Heart left ventricle (tissue), 16 donors: Measurements from ENCODE around the gene GAS7. TPM values are rescaled to one million over a fixed set of nuclear protein-coding genes. Genes with fewer than 3 reads are reported as not detected.
A peak's percentile ranks its signal among the peaks of the same experiment; 100 is the strongest.
"Not testable (repeated sequence)": the region's sequence is repeated elsewhere in the genome, so short reads cannot be mapped to it uniquely, and the experiment has no call there.

Experiments
- ATAC-seq, 4 donors: fragments of 200-7000 bp; cut with Tn5 transposase; one replicate each; pipeline ENCODE4 v1.9.1; 2020 to 2022; ENCODE audit warnings: moderate library complexity in 4 of 4, mild to moderate bottlenecking in 3 of 4, moderate number of reproducible peaks in 1 of 4
- DNase-seq, 5 donors: peaks; one replicate each; pipeline ENCODE4 v3.0.0-alpha.2; 2020
- H3K27ac ChIP-seq, 12 donors: fragments of 200-600 bp; sonication (generic) in 4 of 12; one replicate each; pipeline versions ENCODE4 v1.5.0 to v1.8.0; 2016 to 2022; ENCODE audit warnings: mild to moderate bottlenecking in 2 of 12
- H3K27me3 ChIP-seq, 9 donors: fragments of 200-600 bp; sonication (generic) in 2 of 9; one replicate each; pipeline versions ENCODE4 v1.5.1 to v1.8.0; 2016 to 2022; ENCODE audit warnings: mild to moderate bottlenecking in 3 of 9
- H3K36me3 ChIP-seq, 9 donors: fragments of 200-600 bp; sonication (generic) in 2 of 9; one replicate each; pipeline versions ENCODE4 v1.5.0 to v1.8.0; 2018 to 2022; ENCODE audit warnings: mild to moderate bottlenecking in 2 of 9
- H3K4me1 ChIP-seq, 12 donors: fragments of 200-600 bp; sonication (generic) in 4 of 12; one replicate each; pipeline versions ENCODE4 v1.5.0 to v1.8.0; 2016 to 2022; ENCODE audit warnings: mild to moderate bottlenecking in 3 of 12
- H3K4me3 ChIP-seq, 12 donors: fragments of 200-600 bp; sonication (generic) in 4 of 12; one replicate each; pipeline versions ENCODE4 v1.5.0 to v1.8.0; 2017 to 2022; ENCODE audit warnings: mild to moderate bottlenecking in 9 of 12, moderate library complexity in 4 of 12
- H3K9me3 ChIP-seq, 12 donors: fragments of 200-600 bp; sonication (generic) in 4 of 12; one replicate each; pipeline versions ENCODE4 v1.5.0 to v1.8.0; 2016 to 2022; ENCODE audit warnings: mild to moderate bottlenecking in 1 of 12
- CTCF ChIP-seq, 12 donors: fragments of 200-600 bp; sonication (generic) in 4 of 12; IDR thresholded peaks; one replicate each; pipeline versions ENCODE4 v1.5.0 to v1.8.0; 2018 to 2022; ENCODE audit warnings: antibody characterized with exemption in 12 of 12, mild to moderate bottlenecking in 5 of 12
- POLR2A ChIP-seq, 2 donors: fragments of 450-650 bp; IDR thresholded peaks; one replicate each; pipeline ENCODE4 v1.6.1; 2017; ENCODE audit warnings: antibody characterized with exemption in 2 of 2, mild to moderate bottlenecking in 2 of 2, moderate library complexity in 2 of 2
- WGBS, 4 donors: extraction: QIAGEN DNeasy Blood & Tissue Kit in 2 of 4; methylation state at CpG; one replicate each; pipeline versions ENCODE4 v1.1.5 to v1.1.7; 2013 to 2018; 5-methylcytosine and 5-hydroxymethylcytosine counted together
- intact Hi-C, 10 donors: fragments of 100-400 bp; cut with DNase I; formaldehyde crosslinking; loops; one replicate each; pipeline versions ENCODE4 v1.11.1 to v1.14.2; 2022
- polyA plus RNA-seq, 2 donors: library from polyadenylated mRNA; stranded (reverse); fragments of 200-250 nt; gene quantifications; one replicate each; pipeline ENCODE4 v1.2.3, GENCODE V29; 2013
- total RNA-seq, 9 donors: library from RNA; depleted of rRNA in 2 of 9; stranded (reverse); fragments of >200 nt in 2 of 9; fragmentation: NEBNext Ultra II Directional in 3 of 9; extraction: Animal tissue kit (Norgen Biotek cat#: 25700) in 3 of 9; gene quantifications; one replicate each; pipeline versions ENCODE4 v1.1.0 to v1.2.4, GENCODE V29; 2016 to 2023
- donor health status: ischemic (EF 13 %, LVEDD 7.1; RV severe dilation, severe dysfunction).
- donor health status: healthy with polysubstance abuse.
- donor health status: DM: no; HTN: yes; CAD: no.
- donor health status: DM: no; HTN: no; CAD: no.
- donor health status: ischemic (EF 25% LVEDD 6.9; RV normal size, moderate dysfunction).
- donor health status: ischemic (EF 25% LVEDD 5.7; RV mildly dilated, moderate dysfunction).
- donor health status: healthy.
- donor health status: DM: yes; HTN: yes; CAD: no.
- donor health status: ischemic (EF 35%, LVEDD 5.7; RV mildly dilated, moderate dysfunction).
- donor health status: nonischemic (EF 11% LVEDD 7.7; RV severe dilation, severe dysfunction).
- donor health status: DM: yes; HTN: yes; CAD: no.
- donor health status: PGD.
- donor health status: ischemic (EF 29% LVEDD 5.4; RV normal size, mild dysfunction).
- donor health status: nonischemic (EF 23%, LVEDD 6.1; RV moderate dilation, normal function).

Gene GAS7
- total and polyA plus RNA-seq, 11 donors: 19.4 to 86.5 (median 65.1) TPM

- no peaks in the 10 kb centered on the region for H3K27me3 ChIP-seq
- peak in 3 of 5 donors; percentile 33 to 52 (median 33) for DNase-seq
- ATAC-seq: peak; percentile 64 to 90 (median 84)
- H3K9me3 ChIP-seq: no peaks in the 10 kb centered on the region
- intact Hi-C loops: loop anchor here in 1 of 10 donors (5.0 kb wide), 1 partner anchor 100 kb away; no protein-coding TSS in a partner anchor
- TF ChIP-seq CTCF (IDR thresholded peaks at IDR 0.05) (no peak), POLR2A (IDR thresholded peaks at IDR 0.05) (no peak)
- WGBS, 4 donors: 62 to 76% (median 73%) methylated on average over 13 of the region's 13 CpGs
- H3K27ac ChIP-seq: peak overlapping the region in 3 of 12 donors; percentile 22 to 33 (median 25)
- H3K4me3 ChIP-seq: no peak overlapping the region
- H3K36me3 ChIP-seq: peaks cover 0 to 21% (median 4%) of the 10 kb centered on the region in 9 donors
- peaks cover 0 to 84% (median 19%) of the 10 kb centered on the region in 12 donors for H3K4me1 ChIP-seq
These were observed 176.0 kb downstream of the GAS7 start for GRCh38 chr17:10022416-10022815.

GRCh38 chr17:10021272-10021984 is 177.0 kb downstream of the GAS7 start:
- Histone ChIP-seq H3K4me3 (no peak overlapping the region), H3K27me3 (no peaks in the 10 kb centered on the region), H3K9me3 (no peaks in the 10 kb centered on the region), H3K27ac (peak overlapping the region in 1 of 12 donors; percentile 42), H3K36me3 (peaks cover 0 to 15% (median 4%) of the 10 kb centered on the region in 9 donors), H3K4me1 (peaks cover 0 to 86% (median 17%) of the 10 kb centered on the region in 12 donors)
- DNase-seq: peak in 3 of 5 donors; percentile 50 to 75 (median 54)
- ATAC-seq: peak in 3 of 4 donors; percentile 23 to 52 (median 32)
- 55 to 69% (median 60%) methylated on average over 21 of the region's 21 CpGs for WGBS, 4 donors
- TF ChIP-seq POLR2A (IDR thresholded peaks at IDR 0.05) (no peak), CTCF (IDR thresholded peaks at IDR 0.05) (no peak)
- intact Hi-C loops: loop anchor here in 1 of 10 donors (2.0 to 5.0 kb wide), 2 partner anchors 21 to 101 kb away; no protein-coding TSS in a partner anchor

GRCh38 chr17:10019941-10020451 is 178.4 kb downstream of the GAS7 start:
- TF ChIP-seq POLR2A (IDR thresholded peaks at IDR 0.05) (no peak), CTCF (IDR thresholded peaks at IDR 0.05) (no peak)
- H3K27ac ChIP-seq: peak overlapping the region in 1 of 12 donors; percentile 35
- 73 to 81% (median 74%) methylated on average over 9 of the region's 9 CpGs for WGBS, 4 donors
- ATAC-seq (no peak), DNase-seq (no peak)
- no peaks in the 10 kb centered on the region for H3K27me3 ChIP-seq
- H3K9me3 ChIP-seq: no peaks in the 10 kb centered on the region
- intact Hi-C loops: loop anchor here in 1 of 10 donors (2.0 to 5.0 kb wide), 2 partner anchors 19 to 102 kb away; no protein-coding TSS in a partner anchor
- H3K4me1 ChIP-seq: peaks cover 0 to 90% (median 17%) of the 10 kb centered on the region in 12 donors
- H3K36me3 ChIP-seq: peaks cover 0 to 19% (median 3%) of the 10 kb centered on the region in 9 donors
- no peak overlapping the region for H3K4me3 ChIP-seq

GRCh38 chr17:10018461-10018891 is 179.9 kb downstream of the GAS7 start:
- peaks cover 0 to 19% (median 3%) of the 10 kb centered on the region in 9 donors for H3K36me3 ChIP-seq
- intact Hi-C loops: no loop called here
- peak in 3 of 4 donors; percentile 6 to 31 (median 31) for ATAC-seq
- H3K27me3 ChIP-seq: no peaks in the 10 kb centered on the region
- 44 to 57% (median 52%) methylated on average over 7 of the region's 7 CpGs for WGBS, 4 donors
- no peak for TF ChIP-seq CTCF (IDR thresholded peaks at IDR 0.05)
- no peak for TF ChIP-seq POLR2A (IDR thresholded peaks at IDR 0.05)
- no peaks in the 10 kb centered on the region for H3K9me3 ChIP-seq
- peak overlapping the region in 4 of 12 donors; percentile 14 to 73 (median 20) for H3K27ac ChIP-seq
- H3K4me3 ChIP-seq: no peak overlapping the region
- no peak for DNase-seq
- H3K4me1 ChIP-seq: peaks cover 0 to 99% (median 15%) of the 10 kb centered on the region in 12 donors

- ATAC-seq, H3K27me3 ChIP-seq, intact Hi-C loops, H3K9me3 ChIP-seq, DNase-seq, H3K4me3 ChIP-seq: not testable (repeated sequence)
- Histone ChIP-seq H3K4me1 (peaks cover 0 to 98% (median 9%) of the 10 kb centered on the region in 12 donors), H3K27ac (peak overlapping the region in 1 of 12 donors; percentile 73), H3K36me3 (peaks cover 0 to 19% (median 0%) of the 10 kb centered on the region in 9 donors)
- 92 to 96% (median 94%) methylated on average over 14 of the region's 14 CpGs for WGBS, 4 donors
These were observed 181.3 kb downstream of the GAS7 start for GRCh38 chr17:10016958-10017570.
